Activated naive CD8-positive, alpha-beta T cell treated with anti-CD3 and anti-CD28 coated beads, Interleukin-2, amount 10 ng/mL, durations not matched to agents 7 days and 5 days (primary cell): Measurements from ENCODE around the gene JPH2. TPM values are rescaled to one million over a fixed set of nuclear protein-coding genes. Genes with fewer than 3 reads are reported as not detected.

Experiments used
- total RNA-seq, 2 experiments: library from RNA; stranded (reverse); gene quantifications; one replicate each; pipeline ENCODE4 v1.2.3, GENCODE V29; 2021

JPH2 gene
- total RNA-seq, 2 experiments from 2014 or later, result 0.36 to 0.37 TPM

Other genes with a start within 250 kb of the JPH2 start
- 10 to 100 TPM; 29.8 to 30.5 TPM for gene OSER1, start 23.6 kb upstream of the JPH2 start, total RNA-seq
- gene GDAP1L1, start 60.1 kb upstream of the JPH2 start, total RNA-seq, result not detected
- gene FITM2, start 124.0 kb upstream of the JPH2 start, total RNA-seq, result 1 to 10 TPM; 4.2 to 4.5 TPM
- not detected for gene R3HDML, start 149.9 kb upstream of the JPH2 start, total RNA-seq
- gene HNF4A, start 168.5 kb upstream of the JPH2 start, total RNA-seq, result not detected